HCT116 (cell line): Measurements from ENCODE around the gene BBS4. TPM values are rescaled to one million over a fixed set of nuclear protein-coding genes. Genes with fewer than 3 reads are reported as not detected.
A peak's percentile ranks its signal among the peaks of the same experiment; 100 is the strongest.

Experiments used
- ATAC-seq: fragments of 200-7000 bp; cut with Tn5 transposase; 2 replicates; pipeline ENCODE4 v1.9.1; 2020; ENCODE audit warnings: mild to moderate bottlenecking, moderate library complexity
- BruUV-seq: library from RNA; stranded (reverse); fragments of 400-500 nt; replicated peaks from 2 replicates; lab custom pipeline; 2021; lab: Mats Ljungman, UMichigan
- CTCF ChIA-PET: fragments of 300-600 bp; sonication (Branson Sonifier 250); formaldehyde crosslinking; loops from one replicate; lab custom pipeline; 2021; ENCODE audit warnings: antibody characterized with exemption; lab: Charles Lee
- POLR2A ChIA-PET: fragments of 300-600, 350-600 bp; sonication (Branson Sonifier 250); formaldehyde crosslinking; loops from one replicate; lab custom pipeline; 2021; ENCODE audit warnings: antibody characterized with exemption; lab: Charles Lee
- RAD21 ChIA-PET, 2 experiments: fragments of 300-600 bp; sonication (Branson Sonifier 250); formaldehyde crosslinking; loops; one replicate each; lab custom pipeline; 2023; ENCODE audit warnings: low total read pairs in 2 of 2; ENCODE audit not compliant: uncharacterized antibody in 2 of 2, unreplicated experiment in 2 of 2, low non-redundant PET in 1 of 2; lab: Charles Lee
- DNase-seq: peaks from one replicate; pipeline ENCODE4 v3.0.0-alpha.2; 2010; ENCODE audit warnings: low read depth, low spot score
- H2AFZ ChIP-seq: fragments of 200-600 bp; shearing (Covaris generic), sonication (generic); 2 replicates; pipeline ENCODE4 v1.6.1; 2017; ENCODE audit warnings: low read depth, mixed run types, mixed read lengths, antibody characterized with exemption, low read length; ENCODE audit not compliant: poor library complexity, severe bottlenecking
- H3K27ac ChIP-seq: 2 replicates; pipeline ENCODE4 v1.5.1; 2012; ENCODE audit warnings: low read depth, low read length
- H3K27me3 ChIP-seq: fragments of 200-600 bp; sonication (generic); 2 replicates; pipeline ENCODE4 v1.6.1; 2016; ENCODE audit warnings: mixed run types, low read length, mixed read lengths; ENCODE audit not compliant: insufficient read depth
- H3K36me3 ChIP-seq, 2 experiments: fragments of 200-500 bp in 1 of 2; fragments of 200-600 bp in 1 of 2; sonication (Bioruptor generic) in 1 of 2; sonication (generic) in 1 of 2; 2 replicates each; pipeline versions ENCODE4 v1.5.1 to v1.6.1; 2014 to 2016; ENCODE audit warnings: low read length in 2 of 2, inconsistent platforms in 1 of 2, mixed read lengths in 1 of 2, mixed run types in 1 of 2; ENCODE audit not compliant: insufficient read depth in 2 of 2, control insufficient read depth in 1 of 2
- H3K4me1 ChIP-seq, 2 experiments: fragments of 200-600 bp in 1 of 2; sonication (generic) in 1 of 2; 2 replicates each; pipeline versions ENCODE4 v1.5.1 to v1.6.1; 2012 to 2017; ENCODE audit warnings: low read length in 2 of 2, inconsistent platforms in 1 of 2, mild to moderate bottlenecking in 1 of 2, mixed read lengths in 1 of 2, mixed run types in 1 of 2, moderate library complexity in 1 of 2; ENCODE audit not compliant: insufficient read depth in 2 of 2, control insufficient read depth in 1 of 2
- H3K4me2 ChIP-seq: fragments of 200-600 bp; sonication (generic); 2 replicates; pipeline ENCODE4 v1.6.1; 2017; ENCODE audit warnings: mixed run types, low read length, mixed read lengths
- H3K4me3 ChIP-seq, 2 experiments: fragments of 200-600 bp in 1 of 2; sonication (generic) in 1 of 2; replicated peaks in 1 of 2; 2 replicates each; pipeline ENCODE4 v1.5.1; 2011 to 2016; ENCODE audit warnings: low read length in 2 of 2, control low read depth in 1 of 2, low read depth in 1 of 2, mild to moderate bottlenecking in 1 of 2, mixed read lengths in 1 of 2, mixed run types in 1 of 2
- H3K79me2 ChIP-seq: fragments of 200-600 bp; sonication (generic); 2 replicates; pipeline ENCODE4 v1.6.1; 2017; ENCODE audit warnings: mild to moderate bottlenecking, mixed run types, low read length, moderate library complexity, mixed read lengths; ENCODE audit not compliant: insufficient read depth
- H3K9ac ChIP-seq: fragments of 200-600 bp; sonication (generic); 2 replicates; pipeline ENCODE4 v1.6.1; 2016; ENCODE audit warnings: low read length, mixed read lengths
- H3K9me2 ChIP-seq: fragments of 200-600 bp; sonication (generic), shearing (Covaris generic); 2 replicates; pipeline ENCODE4 v1.6.1; 2017; ENCODE audit warnings: mixed run types, mild to moderate bottlenecking, moderate library complexity; ENCODE audit not compliant: insufficient read depth
- H3K9me3 ChIP-seq, 2 experiments: fragments of 200-500 bp in 1 of 2; fragments of 200-600 bp in 1 of 2; sonication (Bioruptor generic) in 1 of 2; sonication (generic) in 1 of 2; 2 replicates each; pipeline ENCODE4 v1.6.1; 2014 to 2017; ENCODE audit warnings: low read length in 2 of 2, mixed read lengths in 2 of 2, inconsistent platforms in 1 of 2, low read depth in 1 of 2, mild to moderate bottlenecking in 1 of 2, mixed run types in 1 of 2, moderate library complexity in 1 of 2; ENCODE audit not compliant: control insufficient read depth in 1 of 2, insufficient read depth in 1 of 2
- H4K20me1 ChIP-seq: fragments of 200-600 bp; sonication (generic), shearing (Covaris generic); 2 replicates; pipeline ENCODE4 v1.6.1; 2017; ENCODE audit warnings: mixed run types, mild to moderate bottlenecking, moderate library complexity; ENCODE audit not compliant: insufficient read depth
- CEBPB ChIP-seq: IDR thresholded peaks from 2 replicates; pipeline ENCODE4 v1.6.1; 2012; ENCODE audit warnings: low read depth
- EGR1 ChIP-seq: IDR thresholded peaks from 2 replicates; pipeline ENCODE4 v1.6.1; 2012; ENCODE audit warnings: low read depth
- EZH2 ChIP-seq: fragments of 200-600 bp; sonication (generic); IDR thresholded peaks from 2 replicates; pipeline ENCODE4 v1.6.1; 2017; ENCODE audit warnings: antibody characterized with exemption, mixed run types
- MAX ChIP-seq: IDR thresholded peaks from 2 replicates; pipeline ENCODE4 v1.6.1; 2012
- POLR2A ChIP-seq: IDR thresholded peaks from 2 replicates; pipeline ENCODE4 v1.7.0; 2011; ENCODE audit warnings: borderline replicate concordance; ENCODE audit not compliant: insufficient read depth, insufficient read length; ENCODE audit errors: extremely low read depth
- POLR2AphosphoS5 ChIP-seq: IDR thresholded peaks from 2 replicates; pipeline ENCODE4 v1.6.1; 2011; ENCODE audit warnings: mild to moderate bottlenecking, low read depth, low read length, moderate library complexity
- RAD21 ChIP-seq: IDR thresholded peaks from 2 replicates; pipeline ENCODE4 v1.6.1; 2012; ENCODE audit warnings: low read depth, mild to moderate bottlenecking
- SIN3A ChIP-seq: IDR thresholded peaks from 2 replicates; pipeline ENCODE4 v1.6.1; 2012; ENCODE audit warnings: low read depth
- SP1 ChIP-seq: IDR thresholded peaks from 2 replicates; pipeline ENCODE4 v1.6.1; 2012; ENCODE audit warnings: low read depth
- SRF ChIP-seq: IDR thresholded peaks from 2 replicates; pipeline ENCODE4 v1.6.1; 2012; ENCODE audit warnings: low read depth
- YY1 ChIP-seq: IDR thresholded peaks from 2 replicates; pipeline ENCODE4 v1.6.1; 2011; ENCODE audit warnings: low read length, low read depth, moderate library complexity, mild to moderate bottlenecking; ENCODE audit not compliant: insufficient replicate concordance; ENCODE audit errors: extremely low read depth
- ZBTB33 ChIP-seq: IDR thresholded peaks from 2 replicates; pipeline ENCODE4 v1.6.1; 2011; ENCODE audit warnings: mild to moderate bottlenecking, low read length, moderate library complexity; ENCODE audit not compliant: insufficient replicate concordance; ENCODE audit errors: extremely low read depth
- ZFX ChIP-seq: fragments of 450-650 bp; IDR thresholded peaks from 2 replicates; pipeline ENCODE4 v1.6.1; 2017
- intact Hi-C: fragments of 100-400 bp; cut with micrococcal nuclease; formaldehyde crosslinking; loops from 2 replicates; pipeline ENCODE4 v1.10.0; 2022
- total RNA-seq: library from RNA; stranded (reverse); gene quantifications from one replicate; pipeline ENCODE4 v1.2.1, GENCODE V29; 2021; ENCODE audit not compliant: unreplicated experiment

The BBS4 gene
- total RNA-seq, 1 experiment from 2014 or later = 10.0 TPM

GRCh38 chr15:72783004-72783639 is 97.1 kb downstream of the BBS4 start:
- DNase-seq = no peak

GRCh38 chr15:72783640-72784455 is 97.8 kb downstream of the BBS4 start, which contains the start of gene ADPGK:
Gene ADPGK, minus strand, starts transcription at chr15:72783758. Its CDS starts 67 bp downstream, at chr15:72783691.
- ChIA-PET CTCF (interaction anchor here (1.2 kb wide), 1 partner anchor 62 kb away, joined by 3 read pairs; no protein-coding TSS in a partner anchor), POLR2A (no interaction called here), RAD21 (interaction anchor here in 1 of 2 experiments (0.7 kb wide), 1 partner anchor 266 kb away, joined by 3 read pairs; no protein-coding TSS in a partner anchor)
- Histone ChIP-seq H3K27ac (peak within 1 kb of the TSS; percentile 57), H3K27me3 (no peaks in the 10 kb centered on the region), H3K9me2 (no peaks in the 10 kb centered on the region), H3K9ac (peak within 1 kb of the TSS; percentile 94), H3K9me3 (no peaks in the 10 kb centered on the region), H4K20me1 (no peaks in the 10 kb centered on the region; the same call in 1 of the 2 replicates), H2AFZ (peak within 1 kb of the TSS; percentile 97), H3K4me2 (peak within 1 kb of the TSS; percentile 100), H3K4me1 (peaks cover 0 to 21% of the 10 kb centered on the region in 2 experiments; a peak in 3 of 4 replicates), H3K36me3 (peaks cover 2 to 15% of the 10 kb centered on the region in 2 experiments; a peak in 1 of 4 replicates), H3K79me2 (peaks cover 44% of the 10 kb centered on the region), H3K4me3 (peak within 1 kb of the TSS; percentile 72 to 98)
- TSS peak; percentile 94 for BruUV-seq
- DNase-seq = peak; percentile 78
- ATAC-seq = peak; percentile 92
- intact Hi-C loops = loop anchor here (1.0 to 5.0 kb wide), 3 partner anchors 297 to 488 kb away; no protein-coding TSS in a partner anchor
- TF ChIP-seq CEBPB (no peak), MAX (peak; percentile 86), ZBTB33 (peak; percentile 67), YY1 (peak; percentile 83), SIN3A (peak; percentile 98), ZFX (peak; percentile 69), EZH2 (no peak), SRF (peak; percentile 98)

More at GRCh38 chr15:72783004-72783639, 97.1 kb downstream of the BBS4 start:
- Histone ChIP-seq H2AFZ (no peak overlapping the region), H3K27me3 (no peaks in the 10 kb centered on the region), H3K4me3 (peak overlapping the region; percentile 72 to 98), H3K79me2 (peaks cover 52% of the 10 kb centered on the region), H3K9ac (peak overlapping the region; percentile 94), H3K36me3 (peaks cover 2 to 21% of the 10 kb centered on the region in 2 experiments; a peak in 1 of 4 replicates), H3K4me1 (peaks cover 0 to 21% of the 10 kb centered on the region in 2 experiments; a peak in 3 of 4 replicates), H3K9me3 (no peaks in the 10 kb centered on the region), H3K9me2 (no peaks in the 10 kb centered on the region), H3K4me2 (peak overlapping the region; percentile 100), H4K20me1 (no peaks in the 10 kb centered on the region; the same call in 1 of the 2 replicates), H3K27ac (peak overlapping the region; percentile 57)
- TF ChIP-seq POLR2AphosphoS5 = no peak
- 0 out of 2 replicates have a peak, but pooled peaks have one; percentile 7 for TF ChIP-seq RAD21
- TF ChIP-seq SP1 = no peak
- no peak; the same call in 1 of the 2 replicates for TF ChIP-seq EGR1
- TF ChIP-seq POLR2A = no peak
- ChIA-PET POLR2A (no interaction called here), CTCF (interaction anchor here (1.2 kb wide), 1 partner anchor 61 kb away, joined by 3 read pairs; no protein-coding TSS in a partner anchor), RAD21 (no interaction called here)
- ATAC-seq = peak; percentile 59
- BruUV-seq = no TSS peak
- intact Hi-C loops = loop anchor here (5.0 kb wide), 2 partner anchors 459 to 489 kb away; no protein-coding TSS in a partner anchor
